NCI-H1417 treated with DMSO at 0.1 percent for 48 hours (cell line): ENCODE measurements around the gene NUAK2.
"Not testable (repeated sequence)": the region's sequence is repeated elsewhere in the genome, so short reads cannot be mapped to it uniquely, and the experiment has no call there.

Experiments
- DNase-seq: peaks from one replicate; lab custom pipeline; 2025; lab: John Stamatoyannopoulos, UW

NUAK2 gene

DNA sequence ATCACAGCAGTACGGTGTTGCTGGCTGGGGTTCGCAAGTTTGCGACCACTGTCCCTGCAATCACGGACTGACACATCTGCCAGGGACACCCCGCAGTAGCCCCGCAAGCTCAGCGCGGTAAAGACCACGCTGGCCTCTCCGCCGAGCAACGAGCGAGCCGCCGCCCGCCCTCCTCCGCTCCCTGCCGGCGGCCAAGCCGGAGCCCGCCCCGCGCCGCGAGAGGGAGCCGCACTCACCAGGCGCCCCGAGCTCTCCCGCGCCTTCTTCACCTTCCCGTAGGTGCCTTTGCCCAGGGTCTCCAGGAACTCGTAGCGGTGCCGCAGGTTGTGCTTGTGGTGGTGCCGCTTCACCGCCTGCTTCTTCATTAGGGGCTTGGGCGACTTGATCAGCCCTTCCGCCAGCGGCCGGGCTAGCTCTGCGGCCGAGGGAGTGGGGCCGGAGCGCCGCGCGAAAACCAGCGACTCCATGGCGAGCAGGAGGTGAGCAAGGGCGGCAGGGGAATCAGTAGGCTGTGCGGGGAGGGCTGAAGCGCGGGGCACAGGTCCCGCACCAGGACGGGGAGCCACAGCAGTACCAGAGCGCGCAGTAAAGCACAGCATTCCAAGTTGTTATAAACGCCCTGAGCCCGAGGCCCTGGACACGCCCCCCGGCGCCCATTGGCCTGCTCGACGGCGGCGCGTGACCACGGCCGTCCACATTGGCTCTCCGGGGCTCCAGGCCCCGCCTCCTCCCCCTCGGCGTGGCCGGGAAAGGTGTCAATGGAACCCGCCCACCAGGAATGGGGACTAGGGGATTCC lies at the start of gene NUAK2:
NUAK2 (minus strand) TSS at position 584 of the 797 bp plus-strand sequence; CDS start at position 467, 117 bp downstream.
- DNase-seq = peak; percentile 44

DNA sequence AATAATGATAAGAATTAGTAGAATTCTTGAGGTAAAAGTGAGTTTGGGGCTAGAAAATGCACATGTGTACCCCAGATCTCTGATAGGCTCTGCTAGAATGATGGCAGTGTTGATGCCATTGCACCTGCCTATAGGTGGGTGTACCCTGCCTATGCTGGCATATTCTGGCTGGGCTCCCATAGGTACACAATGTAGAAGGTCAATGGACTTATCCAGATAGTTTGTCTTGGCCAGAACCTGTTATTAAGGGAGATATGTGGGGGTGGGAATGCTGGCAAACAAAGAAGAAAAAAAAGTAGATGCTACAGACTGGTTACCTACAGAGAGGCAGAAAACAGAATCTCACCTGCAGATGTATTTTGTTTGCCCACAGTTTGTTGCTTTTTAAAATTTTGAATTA lies 49.2 kb upstream of the NUAK2 start:
- DNase-seq = no peak

DNA sequence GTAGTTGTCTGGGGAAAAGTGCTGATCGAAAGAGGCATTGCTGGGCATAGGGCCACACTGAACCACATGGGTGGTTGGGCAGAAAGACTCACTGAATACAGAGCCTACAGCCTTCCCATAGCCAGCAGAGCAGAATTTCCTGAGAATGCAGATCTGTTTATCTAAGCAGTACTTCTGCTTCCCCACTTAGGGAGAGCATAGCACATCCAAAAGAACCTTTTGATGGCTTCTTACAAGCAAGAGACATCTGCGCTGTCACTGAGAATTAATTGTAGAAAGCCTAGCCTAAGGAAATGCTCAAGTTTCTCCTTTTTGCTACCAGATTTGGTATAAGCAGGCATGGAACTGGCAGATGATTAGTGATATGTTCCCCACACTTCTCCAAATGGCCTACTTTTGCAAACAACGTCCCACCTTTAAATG lies 48.2 kb upstream of the NUAK2 start:
- DNase-seq = no peak

DNA sequence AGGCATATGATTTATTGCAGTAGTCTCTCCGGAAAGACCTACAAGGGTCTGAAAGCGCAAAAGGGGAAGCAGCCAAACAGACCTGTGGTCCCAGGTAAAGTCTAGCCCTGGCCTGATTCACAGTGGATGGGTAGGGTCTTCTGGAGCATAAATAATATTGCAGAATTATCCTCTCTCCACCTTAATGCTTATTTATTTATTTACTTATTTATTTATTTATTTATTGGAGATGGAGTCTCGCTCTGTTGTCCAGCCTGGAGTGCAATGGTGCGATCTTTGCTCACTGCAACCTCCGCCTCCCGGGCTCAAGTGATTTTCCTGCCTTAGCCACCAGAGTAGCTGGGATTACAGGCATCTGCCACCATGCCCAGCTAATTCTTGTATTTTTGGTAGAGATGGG lies 46.9 kb upstream of the NUAK2 start:
- DNase-seq = no peak

DNA sequence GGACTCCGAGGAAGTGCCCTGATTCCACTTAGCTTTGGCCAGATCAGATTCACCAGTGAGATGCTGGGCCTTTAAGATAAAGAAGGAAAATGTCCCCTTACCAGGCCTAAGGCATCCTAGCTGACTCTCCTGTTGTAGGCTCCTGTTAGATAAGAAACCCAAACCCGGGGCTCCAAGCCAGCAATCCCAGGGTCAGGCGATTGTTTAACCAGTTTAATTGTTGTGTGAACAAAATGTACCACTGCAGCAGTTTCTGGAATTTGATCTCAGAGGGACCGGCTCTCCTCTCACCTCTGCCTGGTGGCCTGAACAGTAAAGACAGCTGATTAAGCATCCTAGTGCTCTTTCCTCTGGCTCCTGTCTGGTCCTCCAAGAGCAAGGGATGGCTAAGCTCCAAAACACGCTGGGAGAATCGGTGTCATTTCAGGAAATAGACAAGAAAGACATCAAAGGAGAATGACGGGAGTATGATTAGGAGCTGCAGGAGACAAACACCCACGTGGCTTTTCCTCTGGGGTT lies 44.5 kb upstream of the NUAK2 start:
- no peak for DNase-seq

DNA sequence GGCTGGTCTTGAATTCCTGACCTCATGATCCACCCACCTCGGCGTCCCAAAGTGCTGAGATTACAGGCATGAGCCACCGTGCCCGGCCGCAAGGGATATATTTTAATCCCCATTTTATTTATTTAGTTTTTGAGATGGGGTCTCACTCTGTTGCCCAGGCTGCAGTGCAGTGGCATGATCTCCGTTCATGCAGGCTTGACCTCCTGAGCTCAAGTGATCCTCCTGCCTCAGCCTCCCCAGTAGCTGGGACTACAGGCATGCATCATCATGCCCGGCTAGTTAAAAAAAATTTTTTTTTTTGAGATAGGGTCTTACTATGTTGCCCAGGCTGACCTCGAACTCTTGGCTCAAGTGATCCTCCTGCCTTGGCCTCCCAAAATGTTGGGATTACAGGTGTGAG lies 43.5 kb upstream of the NUAK2 start:
- DNase-seq = not testable (repeated sequence)

DNA sequence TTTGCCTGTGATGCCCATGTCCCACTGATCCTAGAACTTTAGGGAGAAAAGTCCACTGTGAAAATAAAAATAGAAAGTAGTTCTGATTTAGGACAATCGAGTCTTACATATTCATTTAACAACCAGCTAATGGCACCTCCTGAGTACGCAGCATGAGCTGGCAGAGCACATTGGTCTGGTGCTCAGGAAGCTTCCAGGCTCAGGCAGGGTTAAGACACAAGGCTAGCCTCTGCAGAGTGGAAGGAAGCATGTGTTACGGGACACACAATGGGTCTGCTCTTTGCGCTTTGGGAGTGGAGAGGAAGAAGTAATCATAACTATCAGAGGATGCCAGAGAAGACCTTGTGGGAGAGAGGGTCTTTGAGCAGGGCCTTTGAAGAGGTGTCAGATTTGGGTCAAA lies 39.3 kb upstream of the NUAK2 start:
- no peak for DNase-seq

DNA sequence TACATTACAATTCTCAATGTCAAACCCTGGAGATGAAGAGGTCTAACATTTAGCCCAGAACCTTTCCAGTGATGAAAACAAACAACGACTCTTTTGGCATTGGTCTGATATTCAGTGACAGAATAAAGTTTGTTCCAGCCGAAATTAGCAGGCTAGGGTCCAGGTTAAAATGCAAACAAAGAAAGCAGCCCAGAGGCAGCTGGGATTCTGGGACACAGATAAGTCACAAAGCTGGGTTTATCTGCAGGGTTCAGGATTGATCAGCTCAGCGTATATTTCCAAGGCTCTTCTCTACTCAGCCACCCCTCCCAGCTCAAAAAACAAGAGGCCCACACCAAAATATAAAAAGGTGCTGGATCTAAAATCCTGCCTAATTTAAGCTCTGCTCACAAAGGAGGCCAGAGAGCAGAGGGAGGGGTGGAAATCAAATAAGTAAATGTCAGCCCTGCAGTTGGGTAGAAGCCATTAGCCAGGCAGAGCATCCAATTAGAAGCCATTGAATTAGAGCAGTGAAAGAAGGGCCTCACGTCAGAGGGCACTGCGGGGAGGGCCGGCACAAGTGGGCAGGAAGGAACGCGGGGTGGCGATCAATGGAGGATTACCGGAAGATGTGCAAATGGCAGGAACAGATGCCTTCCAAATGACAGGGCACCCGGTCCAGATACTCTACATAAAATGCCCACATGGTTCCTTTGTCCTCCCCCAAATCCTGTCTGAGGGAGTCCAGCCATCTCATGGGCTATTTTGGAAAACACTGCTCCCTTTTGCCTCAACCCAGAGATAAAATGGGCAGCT lies 38.4 kb upstream of the NUAK2 start:
- no peak for DNase-seq

DNA sequence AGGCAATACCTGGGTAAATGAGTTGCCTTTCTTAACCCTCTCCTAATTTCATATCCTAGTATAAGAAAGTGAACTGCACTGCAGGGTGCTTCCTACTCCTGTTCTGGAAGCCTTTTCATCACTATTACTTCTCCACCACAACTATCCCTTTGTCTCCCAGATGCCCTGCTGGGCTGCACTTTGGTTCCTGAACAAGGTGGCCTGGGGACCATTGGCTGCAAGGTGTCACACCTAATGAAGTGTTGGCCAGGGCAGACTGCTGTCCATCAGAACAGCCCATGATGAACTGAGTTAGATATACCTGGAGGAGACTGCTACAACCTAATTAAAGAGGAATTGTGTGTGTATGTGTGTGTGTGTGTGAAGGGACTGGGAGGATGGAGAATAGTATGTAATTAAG lies 37.0 kb upstream of the NUAK2 start:
- DNase-seq = no peak

DNA sequence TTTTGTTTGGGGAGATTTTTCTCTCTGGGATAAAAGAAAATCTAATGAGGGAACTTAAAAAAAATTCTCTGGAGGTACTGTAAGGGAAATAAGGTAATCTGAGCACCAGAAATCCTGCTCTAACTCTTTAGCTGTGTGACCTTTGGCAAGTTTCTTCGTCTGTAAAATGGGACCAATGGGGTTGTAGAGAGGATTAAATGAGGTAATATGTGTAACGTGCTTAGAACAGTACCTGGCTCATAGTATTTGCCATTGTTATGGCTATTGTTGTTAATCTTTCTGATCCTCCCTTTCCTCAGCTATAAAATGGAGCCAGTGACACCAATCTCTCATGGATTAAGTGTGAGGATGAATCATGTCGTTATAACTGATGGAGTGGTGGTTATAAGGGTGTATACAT lies 36.0 kb upstream of the NUAK2 start:
- DNase-seq = no peak

DNA sequence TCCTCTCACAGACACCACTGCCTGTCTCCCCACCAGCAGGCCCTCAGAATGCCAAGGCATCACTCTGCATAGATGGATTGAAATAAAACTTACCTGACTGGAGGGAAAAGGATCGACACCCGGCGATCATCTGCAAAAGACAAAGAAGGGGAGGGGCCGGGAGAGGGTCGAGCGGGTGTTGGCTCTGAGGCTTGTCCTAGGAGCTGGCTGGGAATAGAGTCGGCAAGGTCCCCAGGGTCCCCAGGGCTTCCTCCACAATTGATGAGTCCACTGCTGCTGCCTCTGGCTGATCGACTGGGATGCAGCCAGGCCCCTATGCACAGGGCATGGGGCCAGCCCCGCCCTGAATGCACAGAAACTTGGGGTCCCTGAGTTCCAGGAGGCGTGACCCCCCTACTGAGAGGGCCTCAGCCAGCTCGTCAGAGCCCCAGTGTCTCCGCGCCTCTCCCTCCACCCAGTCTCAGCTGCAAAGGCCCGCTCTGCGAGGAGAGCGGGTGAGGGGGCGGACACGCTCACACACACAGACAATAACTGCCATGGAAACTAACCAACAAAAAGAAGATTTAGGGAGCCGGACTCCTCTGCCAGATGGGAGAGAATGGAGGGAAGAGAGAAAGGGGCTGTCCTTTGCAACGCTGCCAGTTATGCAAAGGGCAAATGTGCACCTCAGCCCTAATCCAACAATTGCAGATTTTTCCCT lies 35.0 kb upstream of the NUAK2 start, which contains the start of gene KLHDC8A:
KLHDC8A (minus strand) TSS at position 483 of the 700 bp plus-strand sequence. CDS start 13,318 bp downstream, outside the sequence.
- DNase-seq = no peak

DNA sequence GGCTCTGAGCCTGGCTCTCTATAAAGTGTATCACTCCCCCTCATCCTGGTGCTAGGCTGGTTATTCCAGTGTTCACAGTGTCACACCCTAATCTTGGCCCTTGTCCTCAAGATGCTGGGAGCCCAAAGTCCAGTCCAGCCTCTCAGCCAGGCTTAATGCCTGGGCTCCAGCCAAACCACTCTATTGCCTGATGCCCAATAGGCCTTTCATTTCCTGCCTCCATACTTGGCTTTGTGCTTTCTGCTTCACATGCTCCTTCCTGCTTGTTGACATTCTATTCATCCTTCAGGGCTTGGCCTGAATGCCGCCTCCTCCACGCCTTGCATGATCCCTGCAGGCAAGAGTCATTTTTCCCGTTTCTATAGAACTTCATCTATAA lies 33.5 kb upstream of the NUAK2 start:
- no peak for DNase-seq

DNA sequence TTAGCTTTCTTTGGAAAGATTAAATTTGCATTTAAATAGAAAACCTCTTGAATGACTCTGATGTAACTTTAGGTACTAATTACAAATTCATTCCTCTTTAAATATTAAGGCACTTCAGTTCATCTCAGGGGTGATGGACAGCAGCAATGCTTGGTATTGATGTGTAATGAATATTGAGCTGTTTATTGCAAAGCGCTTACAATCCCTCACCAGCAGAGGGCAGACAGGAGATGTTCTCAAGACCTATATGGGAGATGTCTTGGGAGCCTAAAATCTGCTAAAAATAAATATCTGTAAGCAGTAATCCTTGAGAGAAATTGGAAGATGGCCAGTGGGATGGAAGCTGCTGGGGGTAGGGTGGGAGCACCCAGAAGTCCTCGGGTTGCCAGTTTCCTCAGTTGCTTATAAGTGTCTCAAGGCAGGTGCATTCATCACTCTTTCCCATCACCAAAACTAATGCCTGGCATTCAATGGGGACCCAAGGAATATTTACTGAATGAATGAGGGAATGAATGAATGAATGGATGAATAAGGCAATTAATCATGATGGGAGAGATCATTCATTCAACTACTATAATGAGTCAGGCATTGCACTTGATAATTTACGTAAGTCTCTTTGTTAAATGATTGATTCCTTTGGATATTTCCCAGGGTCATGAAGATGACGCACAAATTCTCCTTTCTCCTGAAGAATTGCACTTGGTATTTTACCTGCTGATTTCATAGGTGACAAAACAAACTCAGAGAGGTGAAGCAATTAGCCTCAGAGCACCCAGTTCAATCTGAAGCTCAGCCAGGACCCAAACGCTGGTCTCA lies 32.9 kb upstream of the NUAK2 start:
- DNase-seq = no peak

DNA sequence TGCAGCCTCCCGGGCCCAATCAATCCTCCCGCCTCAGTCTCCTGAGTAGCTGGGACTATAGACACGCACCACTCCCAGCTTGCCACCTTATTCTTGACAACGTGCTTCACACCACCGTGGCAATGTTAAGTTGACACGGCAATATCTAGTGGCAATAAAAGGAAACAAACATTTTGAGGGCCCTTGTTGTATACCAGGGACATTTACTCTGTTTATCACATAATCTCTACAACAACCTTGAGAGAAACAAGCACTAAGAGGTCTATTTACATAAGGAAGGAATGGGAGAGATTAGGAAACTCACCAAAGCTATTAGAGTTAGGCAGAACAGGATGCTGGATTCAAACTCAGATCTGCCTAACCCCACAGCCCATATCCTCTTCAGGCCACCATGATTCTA lies 32.1 kb upstream of the NUAK2 start:
- no peak for DNase-seq

DNA sequence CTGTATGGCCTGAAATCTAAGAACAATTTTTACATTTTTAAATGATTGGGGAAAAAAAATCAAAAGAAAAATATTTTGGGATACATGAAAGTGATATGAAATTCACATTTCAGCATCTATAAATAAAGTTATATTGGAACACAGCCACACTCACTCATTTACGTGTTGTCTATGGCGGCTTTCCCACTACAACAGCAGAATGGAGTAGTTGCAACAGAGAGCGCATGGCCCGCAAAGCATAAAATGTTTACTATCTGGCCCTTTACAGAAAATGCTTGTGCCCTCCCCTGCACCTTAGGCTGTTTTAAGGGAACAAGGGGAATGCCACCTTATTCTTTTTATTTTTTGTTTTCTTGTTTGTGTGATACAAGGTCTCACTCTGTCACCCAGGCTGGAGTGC lies 31.6 kb upstream of the NUAK2 start:
- no peak for DNase-seq

DNA sequence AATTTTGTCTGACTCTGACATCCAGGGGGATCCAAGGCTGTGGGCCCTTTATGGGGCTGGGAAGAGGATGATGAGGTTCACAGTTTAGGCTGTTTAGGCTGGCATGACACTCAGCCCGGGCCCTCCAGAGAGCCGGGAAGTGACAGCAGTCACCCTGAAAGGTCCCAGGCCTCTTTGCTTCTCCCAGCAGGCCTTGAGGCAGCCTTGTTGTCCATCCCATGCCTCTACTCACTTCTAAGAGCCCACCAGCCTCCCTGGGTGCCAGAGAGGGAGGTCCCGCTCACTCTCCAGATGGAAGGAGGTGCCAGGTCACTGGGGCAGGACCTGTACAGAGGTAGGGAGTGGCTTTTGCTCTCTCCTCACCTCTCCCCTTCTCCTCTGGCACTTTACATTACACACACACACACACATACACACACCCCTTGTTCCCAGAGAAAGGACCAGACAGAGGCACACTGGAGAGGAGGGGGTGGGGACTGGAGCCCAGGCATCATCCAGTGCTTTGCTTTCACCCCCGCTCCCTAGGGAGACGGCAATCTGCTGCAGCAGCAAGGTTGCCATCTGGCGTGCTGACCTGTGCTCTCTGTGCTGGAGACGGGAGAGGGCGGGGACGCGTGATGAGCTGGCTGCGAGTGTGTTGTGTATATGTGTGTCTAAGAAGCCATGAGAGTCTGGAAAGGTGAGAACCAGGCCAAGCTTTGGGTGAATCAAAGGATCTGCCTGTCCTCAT lies 30.6 kb upstream of the NUAK2 start:
- DNase-seq = peak; percentile 55

DNA sequence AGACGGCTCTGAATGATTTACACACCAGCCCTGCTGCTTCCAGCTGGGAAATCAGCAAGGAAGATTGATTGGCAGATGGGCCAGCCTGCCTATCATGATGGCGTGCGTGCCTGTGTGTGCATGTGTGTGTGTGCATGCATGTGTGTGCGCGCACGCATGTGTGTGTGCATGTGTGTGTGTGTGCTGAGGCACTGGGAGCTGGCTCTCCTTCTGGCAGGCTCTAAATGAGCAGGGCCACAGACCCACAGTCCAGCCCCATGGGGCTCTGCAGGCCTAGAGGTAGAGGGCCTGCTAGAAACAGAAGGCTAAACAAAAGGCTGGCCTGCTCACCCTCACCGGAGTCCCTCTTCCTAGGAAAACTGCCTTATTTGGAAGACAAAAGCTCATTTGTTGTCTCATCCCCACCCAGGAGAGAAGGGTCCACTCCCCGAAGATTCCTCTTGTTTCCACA lies 29.2 kb upstream of the NUAK2 start:
- DNase-seq = no peak

DNA sequence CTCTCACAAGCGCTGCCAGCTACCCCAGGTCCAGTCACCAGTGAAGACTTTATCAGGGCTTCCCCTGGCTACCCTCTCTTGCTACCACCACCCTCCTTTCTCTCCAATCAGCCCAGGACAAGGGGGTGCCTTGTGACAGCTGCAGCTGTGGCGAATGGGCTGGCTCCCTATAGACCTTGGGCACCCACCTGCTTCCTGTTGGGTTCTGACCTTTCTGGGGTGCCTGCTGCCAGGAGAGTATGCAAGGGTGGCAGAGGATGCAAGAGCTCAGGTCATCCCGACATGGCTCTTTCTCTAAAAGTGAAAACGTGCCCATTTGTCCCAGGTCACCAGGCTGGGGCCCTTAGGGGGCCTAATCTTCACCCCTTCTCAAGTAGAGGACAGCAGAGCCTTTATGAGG lies 28.6 kb upstream of the NUAK2 start:
- DNase-seq = no peak

DNA sequence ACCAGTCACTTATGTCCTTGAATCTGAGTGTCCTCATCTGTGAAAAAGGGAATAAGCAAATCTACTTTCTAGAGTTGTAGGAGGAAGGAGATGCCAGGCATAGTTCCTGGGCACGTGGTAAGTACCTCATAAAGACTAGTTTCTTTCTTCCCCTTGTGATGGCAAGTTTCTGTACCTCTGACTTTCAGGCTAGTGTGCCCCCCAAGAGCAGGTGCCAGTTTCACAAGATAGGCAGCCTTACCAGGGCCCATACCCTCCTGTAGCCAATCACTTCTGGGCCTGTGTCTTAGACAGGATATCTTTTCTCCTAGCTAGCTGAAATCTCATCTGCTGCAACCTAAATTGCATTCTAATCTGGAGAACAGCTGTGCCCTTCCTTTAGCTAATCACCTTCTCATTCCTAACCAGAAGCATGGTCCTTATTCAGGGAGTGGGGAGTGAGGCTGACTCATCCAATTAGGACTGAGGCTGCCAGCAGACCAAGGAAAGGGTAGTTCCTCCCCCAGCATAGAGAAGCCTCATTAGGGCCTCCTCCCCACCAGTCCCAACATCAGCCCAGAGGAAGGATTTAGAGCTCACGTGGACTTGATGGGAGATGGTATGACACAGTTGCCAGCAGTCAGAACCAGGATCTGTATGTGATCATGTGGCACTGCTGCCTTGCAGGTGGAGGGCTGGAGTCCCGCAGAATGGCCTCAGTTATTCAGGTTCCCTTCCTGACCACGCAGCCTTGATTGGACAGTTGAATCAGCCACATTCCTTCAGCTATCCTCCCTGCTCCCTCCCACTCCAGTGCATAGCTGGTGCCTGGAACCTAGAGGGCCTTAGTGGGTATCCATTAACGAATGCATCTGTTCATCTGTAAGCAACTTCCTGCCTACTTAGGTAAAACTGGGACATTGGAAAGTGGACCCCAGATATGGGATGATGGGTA lies 27.3 kb upstream of the NUAK2 start:
- DNase-seq = no peak
